ENCODE results near the gene PHC3. TPM values are rescaled to one million over a fixed set of nuclear protein-coding genes. Genes with fewer than 3 reads are reported as not detected.

Gene PHC3, protein sequence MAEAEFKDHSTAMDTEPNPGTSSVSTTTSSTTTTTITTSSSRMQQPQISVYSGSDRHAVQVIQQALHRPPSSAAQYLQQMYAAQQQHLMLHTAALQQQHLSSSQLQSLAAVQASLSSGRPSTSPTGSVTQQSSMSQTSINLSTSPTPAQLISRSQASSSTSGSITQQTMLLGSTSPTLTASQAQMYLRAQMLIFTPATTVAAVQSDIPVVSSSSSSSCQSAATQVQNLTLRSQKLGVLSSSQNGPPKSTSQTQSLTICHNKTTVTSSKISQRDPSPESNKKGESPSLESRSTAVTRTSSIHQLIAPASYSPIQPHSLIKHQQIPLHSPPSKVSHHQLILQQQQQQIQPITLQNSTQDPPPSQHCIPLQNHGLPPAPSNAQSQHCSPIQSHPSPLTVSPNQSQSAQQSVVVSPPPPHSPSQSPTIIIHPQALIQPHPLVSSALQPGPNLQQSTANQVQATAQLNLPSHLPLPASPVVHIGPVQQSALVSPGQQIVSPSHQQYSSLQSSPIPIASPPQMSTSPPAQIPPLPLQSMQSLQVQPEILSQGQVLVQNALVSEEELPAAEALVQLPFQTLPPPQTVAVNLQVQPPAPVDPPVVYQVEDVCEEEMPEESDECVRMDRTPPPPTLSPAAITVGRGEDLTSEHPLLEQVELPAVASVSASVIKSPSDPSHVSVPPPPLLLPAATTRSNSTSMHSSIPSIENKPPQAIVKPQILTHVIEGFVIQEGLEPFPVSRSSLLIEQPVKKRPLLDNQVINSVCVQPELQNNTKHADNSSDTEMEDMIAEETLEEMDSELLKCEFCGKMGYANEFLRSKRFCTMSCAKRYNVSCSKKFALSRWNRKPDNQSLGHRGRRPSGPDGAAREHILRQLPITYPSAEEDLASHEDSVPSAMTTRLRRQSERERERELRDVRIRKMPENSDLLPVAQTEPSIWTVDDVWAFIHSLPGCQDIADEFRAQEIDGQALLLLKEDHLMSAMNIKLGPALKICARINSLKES
- 49.8 TPM for polyA plus RNA-seq (2013, experiment 1 of 2)
- polyA plus RNA-seq (2013, experiment 2 of 2): 44.4 TPM

DNA sequence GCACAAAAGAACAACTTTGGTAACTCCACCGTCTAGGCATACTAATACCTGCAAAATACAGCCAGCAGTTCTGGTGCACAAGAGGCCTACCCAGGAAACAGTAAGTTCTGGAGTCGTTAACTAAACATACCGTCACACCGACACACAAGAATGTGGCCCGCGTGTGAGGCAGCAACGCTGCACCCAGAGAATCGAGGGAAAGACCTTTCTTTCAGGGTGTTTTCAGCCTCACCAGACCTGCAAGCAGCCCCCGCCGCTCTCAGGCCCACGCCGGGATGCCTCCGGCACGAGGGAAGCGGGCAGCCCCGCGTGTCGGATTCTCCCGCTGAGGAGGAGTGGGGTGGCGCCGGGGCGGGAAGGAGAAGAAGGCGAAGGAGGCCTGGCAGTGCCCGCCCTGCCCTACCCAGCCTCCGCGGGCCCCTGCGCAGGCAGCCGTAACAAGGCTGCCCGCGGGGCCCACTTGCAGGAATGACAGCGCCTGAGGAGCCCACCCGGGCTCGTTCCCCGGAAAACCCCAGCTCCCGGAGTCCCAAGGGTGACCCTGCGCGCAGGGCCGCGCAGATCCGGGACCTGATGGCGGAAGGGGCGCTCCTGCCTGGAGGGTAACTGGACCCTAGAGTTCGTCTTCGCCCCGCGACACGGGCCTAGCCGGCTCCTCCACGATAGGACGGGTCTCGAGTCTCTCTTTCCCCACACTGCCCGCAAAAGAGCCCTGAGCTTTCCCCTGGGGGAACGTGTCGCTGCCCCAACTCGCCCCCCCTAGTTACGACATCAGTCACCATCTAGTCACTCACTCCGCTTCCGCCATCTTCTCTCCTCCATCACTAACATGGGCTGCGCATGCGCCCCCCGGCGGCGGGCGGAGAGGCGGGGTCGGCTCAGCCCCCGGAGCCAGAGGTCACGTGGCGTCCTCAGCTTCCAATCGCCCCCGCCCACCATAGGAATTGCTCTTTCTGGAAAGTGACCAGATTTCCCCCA, at the start of gene PHC3:
Gene PHC3, minus strand, starts transcription at position 826 of the 978 bp plus-strand sequence. Its CDS starts 18 bp downstream, at position 808.
- Histone ChIP-seq H4K91ac (ENCODE audit: low read length) (peak within 1 kb of the TSS; percentile 99), H3K9ac (ENCODE audit: low read length) (peak within 1 kb of the TSS; percentile 97), H2AFZ (ENCODE audit: low read depth, low read length) (peak within 1 kb of the TSS; percentile 58), H3K14ac (ENCODE audit: low read length in 2 of 2) (peak within 1 kb of the TSS in 1 of 2 experiments; percentile 89), H4K8ac (ENCODE audit: low read length) (peak within 1 kb of the TSS; percentile 100), H2BK15ac (ENCODE audit: low read depth, poor library complexity, severe bottlenecking) (no peak within 1 kb of the TSS), H3K36me3 (ENCODE audit: control insufficient read depth in 1 of 2, insufficient read depth in 2 of 2, low read depth in 1 of 2, low read length in 2 of 2) (peaks cover 9 to 25% of the 10 kb centered on the region in 2 experiments), H2BK120ac (ENCODE audit: low read depth, low read length) (peak within 1 kb of the TSS; percentile 77), H3K4me3 (ENCODE audit: insufficient read depth in 1 of 2, low read depth in 1 of 2, low read length in 2 of 2) (peak within 1 kb of the TSS; percentile 89 to 93), H2AK5ac (ENCODE audit: low read length, severe bottlenecking) (no peak within 1 kb of the TSS), H3K4me1 (ENCODE audit: control insufficient read depth, insufficient read depth, low read depth, low read length) (peaks cover 4% of the 10 kb centered on the region), H3K79me1 (replicated peaks; ENCODE audit: low read length, poor library complexity, severe bottlenecking) (peaks cover 3% of the 10 kb centered on the region), H3K4me2 (ENCODE audit: low read length, poor library complexity, severe bottlenecking) (peak within 1 kb of the TSS; percentile 99), H3K27me3 (ENCODE audit: control insufficient read depth in 1 of 2, insufficient read depth in 1 of 2, low read length in 2 of 2) (no peaks in the 10 kb centered on the region), H2BK5ac (ENCODE audit: low read depth, low read length, poor library complexity, severe bottlenecking) (peak within 1 kb of the TSS; percentile 85), H3K23ac (ENCODE audit: low read length in 2 of 2) (peak within 1 kb of the TSS in 1 of 2 experiments; percentile 20), H3K4ac (ENCODE audit: low read depth in 1 of 2, low read length in 2 of 2) (peak within 1 kb of the TSS; percentile 3 to 94), H2BK12ac (ENCODE audit: low read length in 2 of 2) (peak within 1 kb of the TSS in 1 of 2 experiments; percentile 10), H3K9me3 (ENCODE audit: control insufficient read depth, low read length) (no peaks in the 10 kb centered on the region), H3K27ac (ENCODE audit: low read length, poor library complexity, severe bottlenecking) (peak within 1 kb of the TSS; percentile 84), H3K18ac (ENCODE audit: low read depth in 1 of 2, low read length in 2 of 2) (peak within 1 kb of the TSS; percentile 93 to 100)
- peak; percentile 93 for DNase-seq
- WGBS: under 1% methylated on average over 68 of the region's 71 CpGs

DNA sequence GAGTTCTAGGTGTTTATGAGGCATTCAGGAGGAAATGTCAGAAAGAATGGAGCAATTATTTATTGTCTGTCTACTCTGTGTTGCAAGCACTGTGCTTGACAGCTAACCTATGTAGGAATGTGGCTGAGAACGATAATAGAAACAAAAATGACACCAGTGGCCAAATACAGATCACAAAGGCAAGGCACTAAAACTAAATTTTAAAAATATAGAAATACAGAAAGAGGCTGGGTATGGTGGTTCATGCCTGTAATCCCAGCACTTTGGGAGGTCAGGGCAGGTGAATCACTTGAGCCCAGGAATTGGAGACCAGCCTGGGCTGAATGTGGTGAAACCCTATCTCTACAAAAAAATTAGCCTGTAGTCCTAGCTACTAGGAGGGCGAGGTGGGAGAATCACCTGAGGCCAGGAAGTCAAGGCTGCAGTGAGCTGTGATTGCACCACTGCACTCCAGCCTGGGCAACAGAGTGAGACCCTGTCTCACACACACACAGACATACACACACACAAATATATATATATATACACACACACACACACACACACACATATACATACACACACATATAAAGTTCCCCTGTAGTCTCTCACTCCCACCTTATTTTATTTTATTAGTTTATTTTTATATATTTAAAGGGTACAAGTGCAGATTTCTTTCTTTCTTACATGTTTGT, 46.7 kb upstream of the PHC3 start:
- Histone ChIP-seq H2BK5ac (ENCODE audit: low read depth, low read length, poor library complexity, severe bottlenecking) (no peak overlapping the region), H3K4me1 (ENCODE audit: control insufficient read depth, insufficient read depth, low read depth, low read length) (peaks cover 18% of the 10 kb centered on the region), H3K4ac (ENCODE audit: low read depth in 1 of 2, low read length in 2 of 2) (no peak overlapping the region), H2AK5ac (ENCODE audit: low read length, severe bottlenecking) (peak overlapping the region; percentile 35), H3K18ac (ENCODE audit: low read depth in 1 of 2, low read length in 2 of 2) (peak overlapping the region in 1 of 2 experiments; percentile 43), H3K27ac (ENCODE audit: low read length, poor library complexity, severe bottlenecking) (peak overlapping the region; percentile 98), H4K91ac (ENCODE audit: low read length) (no peak overlapping the region), H3K23ac (ENCODE audit: low read length in 2 of 2) (no peak overlapping the region), H2BK120ac (ENCODE audit: low read depth, low read length) (no peak overlapping the region), H3K79me1 (replicated peaks; ENCODE audit: low read length, poor library complexity, severe bottlenecking) (peaks cover 1% of the 10 kb centered on the region), H3K27me3 (ENCODE audit: control insufficient read depth in 1 of 2, insufficient read depth in 1 of 2, low read length in 2 of 2) (no peaks in the 10 kb centered on the region), H2AFZ (ENCODE audit: low read depth, low read length) (no peak overlapping the region), H3K14ac (ENCODE audit: low read length in 2 of 2) (no peak overlapping the region), H3K4me3 (ENCODE audit: insufficient read depth in 1 of 2, low read depth in 1 of 2, low read length in 2 of 2) (no peak overlapping the region), H3K9me3 (ENCODE audit: control insufficient read depth, low read length) (no peaks in the 10 kb centered on the region), H2BK12ac (ENCODE audit: low read length in 2 of 2) (no peak overlapping the region), H4K8ac (ENCODE audit: low read length) (no peak overlapping the region), H3K9ac (ENCODE audit: low read length) (no peak overlapping the region), H3K36me3 (ENCODE audit: control insufficient read depth in 1 of 2, insufficient read depth in 2 of 2, low read depth in 1 of 2, low read length in 2 of 2) (peaks cover 0 to 7% of the 10 kb centered on the region in 2 experiments), H2BK15ac (ENCODE audit: low read depth, poor library complexity, severe bottlenecking) (no peak overlapping the region), H3K4me2 (ENCODE audit: low read length, poor library complexity, severe bottlenecking) (peak overlapping the region; percentile 22)
- WGBS: 70% methylated on average over 1 of the region's 2 CpGs
- DNase-seq: peak; percentile 18

DNA sequence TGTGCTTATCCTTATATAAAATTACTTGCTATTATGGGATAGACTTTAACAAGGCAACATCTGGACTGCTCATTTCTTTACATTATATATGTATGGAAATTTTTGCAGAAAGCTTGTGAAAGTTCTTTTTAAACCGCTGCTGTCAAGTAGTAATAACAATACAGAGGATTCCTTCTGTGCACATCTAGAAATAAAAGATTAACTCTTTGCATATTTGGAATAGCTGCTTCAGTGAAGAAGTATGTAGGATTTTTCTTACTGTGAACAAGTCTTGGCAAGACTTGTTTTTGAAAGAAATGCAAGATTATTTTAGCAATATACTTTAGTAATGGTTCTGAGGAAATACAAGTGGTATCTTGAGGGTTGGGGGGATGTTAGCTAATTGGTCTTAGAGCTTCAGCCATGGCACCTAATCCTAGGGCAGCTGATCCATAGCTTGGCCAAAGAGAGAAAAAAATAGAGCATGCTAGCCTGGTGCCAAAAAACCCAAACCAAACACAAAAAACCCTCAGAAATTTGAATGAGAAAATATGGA, 45.0 kb upstream of the PHC3 start:
- Histone ChIP-seq H2AFZ (ENCODE audit: low read depth, low read length) (no peak overlapping the region), H3K9ac (ENCODE audit: low read length) (no peak overlapping the region), H3K36me3 (ENCODE audit: control insufficient read depth in 1 of 2, insufficient read depth in 2 of 2, low read depth in 1 of 2, low read length in 2 of 2) (peaks cover 0 to 3% of the 10 kb centered on the region in 2 experiments), H2BK5ac (ENCODE audit: low read depth, low read length, poor library complexity, severe bottlenecking) (peak overlapping the region; percentile 93), H3K4me2 (ENCODE audit: low read length, poor library complexity, severe bottlenecking) (peak overlapping the region; percentile 61), H4K91ac (ENCODE audit: low read length) (no peak overlapping the region), H2BK15ac (ENCODE audit: low read depth, poor library complexity, severe bottlenecking) (no peak overlapping the region), H3K27ac (ENCODE audit: low read length, poor library complexity, severe bottlenecking) (peak overlapping the region; percentile 98), H3K4ac (ENCODE audit: low read depth in 1 of 2, low read length in 2 of 2) (peak overlapping the region in 1 of 2 experiments; percentile 41), H3K23ac (ENCODE audit: low read length in 2 of 2) (no peak overlapping the region), H2BK12ac (ENCODE audit: low read length in 2 of 2) (no peak overlapping the region), H3K9me3 (ENCODE audit: control insufficient read depth, low read length) (no peaks in the 10 kb centered on the region), H3K27me3 (ENCODE audit: control insufficient read depth in 1 of 2, insufficient read depth in 1 of 2, low read length in 2 of 2) (no peaks in the 10 kb centered on the region), H3K4me1 (ENCODE audit: control insufficient read depth, insufficient read depth, low read depth, low read length) (peaks cover 11% of the 10 kb centered on the region), H2BK120ac (ENCODE audit: low read depth, low read length) (no peak overlapping the region), H4K8ac (ENCODE audit: low read length) (no peak overlapping the region), H3K18ac (ENCODE audit: low read depth in 1 of 2, low read length in 2 of 2) (no peak overlapping the region), H3K4me3 (ENCODE audit: insufficient read depth in 1 of 2, low read depth in 1 of 2, low read length in 2 of 2) (no peak overlapping the region), H3K79me1 (replicated peaks; ENCODE audit: low read length, poor library complexity, severe bottlenecking) (peaks cover 1% of the 10 kb centered on the region), H2AK5ac (ENCODE audit: low read length, severe bottlenecking) (peak overlapping the region; percentile 97), H3K14ac (ENCODE audit: low read length in 2 of 2) (no peak overlapping the region)
- DNase-seq: no peak
- WGBS: no CpG with 5 or more reads among the region's 1 CpG
